SU-DHL-6 (cell line): Measurements from ENCODE around the gene RCAN1.

ENCODE experiments used
- EZH2phosphoT487 ChIP-seq: fragments of 200-600 bp; sonication (generic), shearing (Covaris generic); conservative IDR thresholded peaks from 2 replicates; pipeline ENCODE4 v1.6.1; 2018; ENCODE audit warnings: mild to moderate bottlenecking, antibody characterized with exemption, low read length, moderate library complexity, mixed read lengths
- TF ChIP-seq, protein P1 (sequence below): fragments of 200-600 bp; sonication (generic); IDR thresholded peaks from one replicate; pipeline ENCODE4 v1.5.1; 2017; ENCODE audit warnings: antibody characterized with exemption, mild to moderate bottlenecking, low read length, moderate library complexity; ENCODE audit not compliant: insufficient read depth, poor library complexity, severe bottlenecking

DNA sequence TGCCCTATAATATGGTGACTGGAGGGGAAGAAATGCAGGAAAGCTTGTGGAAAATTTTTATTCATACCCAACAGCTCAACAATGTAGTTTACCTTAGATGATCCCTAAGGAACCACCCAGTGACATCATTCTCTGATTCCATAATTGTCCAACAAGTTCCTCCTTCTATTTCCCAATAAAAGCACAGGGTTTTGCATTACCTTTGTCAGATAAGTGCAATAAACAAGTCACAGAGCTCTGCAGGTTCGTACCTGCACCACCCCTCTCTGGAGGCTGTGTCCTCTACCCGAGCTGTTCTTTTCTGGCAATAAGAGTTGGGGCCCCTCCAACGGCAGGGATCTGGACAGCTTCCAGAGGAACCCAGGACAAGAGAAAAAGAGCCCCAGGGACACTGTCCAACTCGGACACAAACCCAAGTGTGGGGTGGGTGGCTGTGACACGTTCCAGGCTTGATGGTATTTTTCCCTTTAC is 38.8 kb downstream of the RCAN1 start:
- TF ChIP-seq, protein P1, sequence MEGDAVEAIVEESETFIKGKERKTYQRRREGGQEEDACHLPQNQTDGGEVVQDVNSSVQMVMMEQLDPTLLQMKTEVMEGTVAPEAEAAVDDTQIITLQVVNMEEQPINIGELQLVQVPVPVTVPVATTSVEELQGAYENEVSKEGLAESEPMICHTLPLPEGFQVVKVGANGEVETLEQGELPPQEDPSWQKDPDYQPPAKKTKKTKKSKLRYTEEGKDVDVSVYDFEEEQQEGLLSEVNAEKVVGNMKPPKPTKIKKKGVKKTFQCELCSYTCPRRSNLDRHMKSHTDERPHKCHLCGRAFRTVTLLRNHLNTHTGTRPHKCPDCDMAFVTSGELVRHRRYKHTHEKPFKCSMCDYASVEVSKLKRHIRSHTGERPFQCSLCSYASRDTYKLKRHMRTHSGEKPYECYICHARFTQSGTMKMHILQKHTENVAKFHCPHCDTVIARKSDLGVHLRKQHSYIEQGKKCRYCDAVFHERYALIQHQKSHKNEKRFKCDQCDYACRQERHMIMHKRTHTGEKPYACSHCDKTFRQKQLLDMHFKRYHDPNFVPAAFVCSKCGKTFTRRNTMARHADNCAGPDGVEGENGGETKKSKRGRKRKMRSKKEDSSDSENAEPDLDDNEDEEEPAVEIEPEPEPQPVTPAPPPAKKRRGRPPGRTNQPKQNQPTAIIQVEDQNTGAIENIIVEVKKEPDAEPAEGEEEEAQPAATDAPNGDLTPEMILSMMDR: no peak
- TF ChIP-seq EZH2phosphoT487: no peak
